ENCODE results near the gene MACIR. TPM values are rescaled to one million over a fixed set of nuclear protein-coding genes. Genes with fewer than 3 reads are reported as not detected.

The MACIR gene
- total and polyA plus RNA-seq, 8 donors = 1.2 to 39.7 (median 15.5) TPM

DNA sequence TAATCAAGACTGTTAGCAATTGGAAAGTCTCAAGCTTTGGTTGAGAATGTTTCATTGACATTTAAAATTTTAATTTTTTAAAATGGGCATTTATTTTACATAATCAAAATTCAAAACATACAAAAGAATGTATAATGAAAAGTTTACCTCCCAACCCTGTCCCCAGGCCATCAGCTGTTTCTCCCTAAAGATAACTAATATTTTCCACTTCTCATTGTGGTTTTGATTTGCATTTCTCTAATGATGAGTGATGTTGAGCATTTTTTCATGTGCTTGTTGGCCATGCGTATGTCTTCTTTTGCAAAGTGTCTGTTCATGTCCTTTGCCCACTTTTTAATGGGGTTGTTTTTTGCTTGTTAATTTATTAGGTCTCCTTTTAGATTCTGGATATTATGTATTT, 11.4 kb upstream of the MACIR start:
- Histone ChIP-seq H3K27me3 (no peaks in the 10 kb centered on the region), H3K9me3 (peaks cover 0 to 1% (median 0%) of the 10 kb centered on the region in 4 donors), H3K27ac (no peak overlapping the region), H3K4me1 (no peaks in the 10 kb centered on the region), H3K36me3 (no peaks in the 10 kb centered on the region), H3K4me3 (no peak overlapping the region)
- WGBS, 5 donors = 95 to 99% (median 97%) methylated on average over 1 of the region's 1 CpG
- no peak for TF ChIP-seq POLR2AphosphoS5 (IDR thresholded peaks at IDR 0.05)
- TF ChIP-seq, protein P1, sequence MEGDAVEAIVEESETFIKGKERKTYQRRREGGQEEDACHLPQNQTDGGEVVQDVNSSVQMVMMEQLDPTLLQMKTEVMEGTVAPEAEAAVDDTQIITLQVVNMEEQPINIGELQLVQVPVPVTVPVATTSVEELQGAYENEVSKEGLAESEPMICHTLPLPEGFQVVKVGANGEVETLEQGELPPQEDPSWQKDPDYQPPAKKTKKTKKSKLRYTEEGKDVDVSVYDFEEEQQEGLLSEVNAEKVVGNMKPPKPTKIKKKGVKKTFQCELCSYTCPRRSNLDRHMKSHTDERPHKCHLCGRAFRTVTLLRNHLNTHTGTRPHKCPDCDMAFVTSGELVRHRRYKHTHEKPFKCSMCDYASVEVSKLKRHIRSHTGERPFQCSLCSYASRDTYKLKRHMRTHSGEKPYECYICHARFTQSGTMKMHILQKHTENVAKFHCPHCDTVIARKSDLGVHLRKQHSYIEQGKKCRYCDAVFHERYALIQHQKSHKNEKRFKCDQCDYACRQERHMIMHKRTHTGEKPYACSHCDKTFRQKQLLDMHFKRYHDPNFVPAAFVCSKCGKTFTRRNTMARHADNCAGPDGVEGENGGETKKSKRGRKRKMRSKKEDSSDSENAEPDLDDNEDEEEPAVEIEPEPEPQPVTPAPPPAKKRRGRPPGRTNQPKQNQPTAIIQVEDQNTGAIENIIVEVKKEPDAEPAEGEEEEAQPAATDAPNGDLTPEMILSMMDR (IDR thresholded peaks at IDR 0.05) = no peak
- intact Hi-C loops (cut with DNase I; ENCODE audit: low total_unique reads) = no loop called here
- DNase-seq = no peak

DNA sequence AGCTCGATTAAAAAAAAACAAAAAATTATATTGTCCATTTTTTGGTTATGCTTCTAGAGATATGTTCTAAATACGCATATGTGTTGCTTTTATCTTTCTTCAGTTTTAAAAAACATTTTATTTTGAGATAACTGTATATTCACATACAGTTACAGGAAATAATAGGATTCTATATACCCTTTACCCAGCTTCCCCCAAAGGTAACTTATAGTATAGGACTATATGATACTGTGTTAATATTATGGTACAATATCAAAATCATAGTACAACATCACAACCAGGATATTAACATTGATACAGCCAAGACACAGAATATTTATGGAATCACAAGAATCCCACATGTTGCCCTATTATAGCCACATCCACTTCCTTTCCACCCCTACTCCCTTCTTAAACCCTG, 9.5 kb upstream of the MACIR start:
- WGBS, 5 donors = 86 to 95% (median 89%) methylated on average over 2 of the region's 2 CpGs
- TF ChIP-seq POLR2AphosphoS5 (IDR thresholded peaks at IDR 0.05) (no peak), POLR2A (IDR thresholded peaks at IDR 0.05) (no peak), EP300 (IDR thresholded peaks at IDR 0.05) (no peak)
- TF ChIP-seq, protein P1 (IDR thresholded peaks at IDR 0.05) = no peak
- intact Hi-C loops (cut with DNase I; ENCODE audit: low total_unique reads) = no loop called here
- H3K4me3 ChIP-seq = no peak overlapping the region
- no peak overlapping the region for H3K27ac ChIP-seq
- H3K4me1 ChIP-seq = no peaks in the 10 kb centered on the region
- DNase-seq = no peak
- no peaks in the 10 kb centered on the region for H3K36me3 ChIP-seq
- H3K27me3 ChIP-seq = no peaks in the 10 kb centered on the region
- no peaks in the 10 kb centered on the region for H3K9me3 ChIP-seq

DNA sequence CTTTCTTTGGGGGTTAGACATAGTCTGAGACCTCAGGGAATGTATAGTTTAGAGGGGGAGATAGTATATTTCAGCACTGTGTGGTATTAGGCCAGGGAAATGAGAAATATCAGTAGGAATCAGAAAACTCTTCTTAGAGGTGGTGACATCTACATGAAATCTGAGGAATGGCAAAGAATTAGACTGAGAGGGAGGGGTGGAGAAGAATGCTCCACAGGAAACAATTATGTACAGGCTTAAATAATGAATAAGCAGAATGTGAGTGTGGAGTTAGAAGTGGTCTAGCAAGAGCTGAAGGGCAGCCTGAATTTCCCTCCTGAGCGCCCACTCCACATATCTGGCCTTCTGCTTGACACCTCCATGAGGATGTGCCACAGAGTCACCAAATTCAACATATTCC, 3.6 kb upstream of the MACIR start:
- no peak for TF ChIP-seq POLR2A (IDR thresholded peaks at IDR 0.05)
- TF ChIP-seq EP300 (IDR thresholded peaks at IDR 0.05) = no peak
- TF ChIP-seq POLR2AphosphoS5 (IDR thresholded peaks at IDR 0.05) = no peak
- TF ChIP-seq, protein P1 (IDR thresholded peaks at IDR 0.05) = no peak
- intact Hi-C loops (cut with DNase I; ENCODE audit: low total_unique reads) = loop anchor here (10.0 kb wide), 1 partner anchor 210 kb away; no protein-coding TSS in a partner anchor

DNA sequence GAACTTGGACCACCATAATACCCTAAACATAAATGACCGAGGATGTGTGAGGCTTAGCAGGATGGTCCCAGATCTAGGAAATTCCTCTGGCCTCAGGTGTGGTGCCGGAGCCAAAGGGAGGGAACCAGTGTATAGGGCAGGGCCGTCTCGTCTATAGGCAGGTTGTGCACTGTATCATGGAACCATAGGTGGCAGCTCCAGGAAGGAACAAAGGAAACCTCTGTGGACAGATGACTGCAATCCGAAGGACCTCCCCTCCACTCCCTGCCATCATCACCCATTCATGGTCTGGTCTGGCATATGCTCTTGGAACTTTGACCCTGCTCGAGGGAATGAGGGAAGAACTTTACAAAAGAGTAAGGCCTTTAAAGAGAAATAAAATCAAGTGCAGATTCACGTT, 2.9 kb upstream of the MACIR start:
- intact Hi-C loops (cut with DNase I; ENCODE audit: low total_unique reads) = loop anchor here (10.0 kb wide), 1 partner anchor 209 kb away; no protein-coding TSS in a partner anchor
- H3K27ac ChIP-seq = no peak overlapping the region
- no peak overlapping the region for H3K4me3 ChIP-seq
- WGBS, 5 donors = 87 to 92% (median 90%) methylated on average over 7 of the region's 7 CpGs
- no peaks in the 10 kb centered on the region for H3K27me3 ChIP-seq
- no peak for DNase-seq
- H3K36me3 ChIP-seq = no peaks in the 10 kb centered on the region
- H3K9me3 ChIP-seq = no peaks in the 10 kb centered on the region
- TF ChIP-seq POLR2AphosphoS5 (IDR thresholded peaks at IDR 0.05) (no peak), EP300 (IDR thresholded peaks at IDR 0.05) (no peak), POLR2A (IDR thresholded peaks at IDR 0.05) (no peak)
- TF ChIP-seq, protein P1 (IDR thresholded peaks at IDR 0.05) = no peak
- H3K4me1 ChIP-seq = peaks cover 0 to 16% (median 8%) of the 10 kb centered on the region in 4 donors

More for the DNA sequence above, 3.6 kb upstream of the MACIR start:
- Histone ChIP-seq H3K27me3 (no peaks in the 10 kb centered on the region), H3K4me3 (no peak overlapping the region), H3K4me1 (peaks cover 0 to 8% (median 4%) of the 10 kb centered on the region in 4 donors), H3K27ac (no peak overlapping the region), H3K36me3 (no peaks in the 10 kb centered on the region), H3K9me3 (no peaks in the 10 kb centered on the region)
- WGBS, 5 donors = 0 to 97% (median 56%) methylated on average over 1 of the region's 1 CpG
- DNase-seq = no peak
